OCI-LY1 (cell line): Measurements from ENCODE around the gene A2M.

ENCODE experiments used
- H2AFZ ChIP-seq: fragments of 200-600 bp; sonication (generic), shearing (Covaris generic); 2 replicates; pipeline ENCODE4 v1.6.0; 2014; ENCODE audit warnings: antibody characterized with exemption, mild to moderate bottlenecking, low read length
- H3F3A ChIP-seq: fragments of 200-600 bp; sonication (generic), shearing (Covaris generic); 2 replicates; pipeline ENCODE4 v1.6.0; 2014; ENCODE audit warnings: mild to moderate bottlenecking, antibody characterized with exemption, low read length, moderate library complexity; ENCODE audit not compliant: insufficient read depth
- H3K27ac ChIP-seq: fragments of 200-600 bp; sonication (generic); 2 replicates; pipeline ENCODE4 v1.5.1; 2014; ENCODE audit warnings: low read length, mixed run types, mild to moderate bottlenecking, low read depth; ENCODE audit not compliant: poor library complexity, severe bottlenecking
- H3K27me3 ChIP-seq: fragments of 200-600 bp; sonication (generic); 2 replicates; pipeline ENCODE4 v1.6.0; 2014; ENCODE audit warnings: antibody characterized with exemption, mild to moderate bottlenecking, low read length, moderate library complexity; ENCODE audit not compliant: insufficient read depth
- H3K36me3 ChIP-seq: fragments of 200-600 bp; sonication (generic); 2 replicates; pipeline ENCODE4 v1.6.1; 2014; ENCODE audit warnings: mild to moderate bottlenecking, antibody characterized with exemption, low read length, moderate library complexity, mixed read lengths; ENCODE audit not compliant: insufficient read depth
- H3K4me1 ChIP-seq: fragments of 200-600 bp; sonication (generic); 2 replicates; pipeline ENCODE4 v1.5.1; 2014; ENCODE audit warnings: mild to moderate bottlenecking, low read length, moderate library complexity; ENCODE audit not compliant: insufficient read depth, severe bottlenecking
- H3K4me2 ChIP-seq: fragments of 200-600 bp; sonication (generic), shearing (Covaris generic); 2 replicates; pipeline ENCODE4 v1.6.1; 2014; ENCODE audit warnings: low read length
- H3K4me3 ChIP-seq: fragments of 200-600 bp; sonication (generic); 2 replicates; pipeline ENCODE4 v1.5.1; 2014; ENCODE audit warnings: low read length, low read depth, mild to moderate bottlenecking, mixed read lengths; ENCODE audit not compliant: poor library complexity, severe bottlenecking
- H3K79me2 ChIP-seq: fragments of 200-600 bp; shearing (Covaris generic); 2 replicates; pipeline ENCODE4 v1.6.1; 2016; ENCODE audit warnings: mixed run types, low read length, mixed read lengths; ENCODE audit not compliant: insufficient read depth
- H3K9ac ChIP-seq: fragments of 200-600 bp; sonication (generic), shearing (Covaris generic); 2 replicates; pipeline ENCODE4 v1.6.1; 2014; ENCODE audit warnings: mild to moderate bottlenecking, low read length, mixed read lengths
- H3K9me2 ChIP-seq: fragments of 200-600 bp; sonication (generic), shearing (Covaris generic); 2 replicates; pipeline ENCODE4 v1.6.1; 2014; ENCODE audit warnings: low read depth, mild to moderate bottlenecking, low read length, mixed read lengths
- H3K9me3 ChIP-seq: fragments of 200-600 bp; shearing (Covaris generic); 2 replicates; pipeline ENCODE4 v1.6.1; 2014; ENCODE audit warnings: low read length, mixed read lengths
- H4K20me1 ChIP-seq: fragments of 200-600 bp; sonication (generic), shearing (Covaris generic); 2 replicates; pipeline ENCODE4 v1.6.0; 2016; ENCODE audit warnings: mild to moderate bottlenecking, low read length; ENCODE audit not compliant: insufficient read depth
- CTCF ChIP-seq: fragments of 200-600 bp; sonication (generic), shearing (Covaris generic); IDR thresholded peaks from 2 replicates; pipeline ENCODE4 v1.5.1; 2017; ENCODE audit warnings: mild to moderate bottlenecking, antibody characterized with exemption, low read length, moderate library complexity, mixed read lengths
- EZH2 ChIP-seq: fragments of 200-600 bp; sonication (generic), shearing (Covaris generic); IDR thresholded peaks from 2 replicates; pipeline ENCODE4 v1.8.0; 2017; ENCODE audit warnings: borderline replicate concordance, mixed run types, mild to moderate bottlenecking, antibody characterized with exemption, low read length, moderate library complexity, mixed read lengths

Gene A2M

DNA sequence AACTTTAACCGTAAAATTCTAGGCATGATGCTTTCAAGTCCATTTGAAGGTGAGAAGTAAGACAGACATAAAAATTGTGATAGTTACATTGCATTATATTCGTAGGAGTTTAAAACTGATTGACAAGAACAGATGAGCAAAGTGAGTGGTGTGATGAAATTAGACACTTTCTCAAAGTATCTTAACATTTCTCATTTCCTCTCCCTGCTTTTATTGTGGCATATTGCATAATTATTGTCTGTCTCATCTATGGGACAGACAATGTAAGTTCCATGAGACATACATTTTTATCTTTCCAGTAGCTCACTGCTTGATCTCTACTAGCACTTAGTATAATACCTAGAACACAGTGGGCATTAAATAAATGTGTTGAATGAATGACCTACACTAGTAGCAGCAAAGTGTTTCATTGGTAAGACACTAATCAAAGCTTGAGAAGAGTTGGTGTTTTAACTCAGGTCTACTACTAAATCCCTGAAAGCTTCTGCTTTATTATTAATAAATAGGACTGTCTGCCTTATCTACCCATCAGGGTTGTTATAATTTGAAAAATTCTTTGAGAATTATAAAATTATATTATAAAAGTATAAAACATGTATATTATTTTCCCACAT, 19.0 kb downstream of the A2M start:
- Histone ChIP-seq H3K4me2 (no peak overlapping the region), H3K36me3 (no peaks in the 10 kb centered on the region)

DNA sequence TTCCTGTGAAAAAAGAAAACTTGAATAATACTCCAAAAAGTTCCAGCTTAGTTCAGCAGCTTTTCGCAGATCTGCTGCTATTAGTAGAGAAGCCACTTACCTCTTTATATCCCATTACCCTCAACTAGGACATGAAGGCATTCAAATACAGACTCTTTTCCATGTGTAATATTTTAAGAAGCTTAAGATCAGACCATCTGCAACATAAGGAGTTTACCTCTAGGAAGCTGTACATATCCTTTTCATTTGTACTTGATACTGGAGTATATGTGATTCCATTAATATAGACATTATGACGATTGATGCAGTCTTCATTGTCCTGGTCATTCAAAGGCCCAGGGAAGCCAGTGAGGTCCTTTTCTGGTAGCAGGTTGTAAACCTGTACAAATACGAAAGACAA, 20.4 kb downstream of the A2M start:
- Histone ChIP-seq H3F3A (no peaks in the 10 kb centered on the region), H3K4me1 (no peaks in the 10 kb centered on the region), H3K36me3 (no peaks in the 10 kb centered on the region), H3K27me3 (no peaks in the 10 kb centered on the region), H3K4me2 (no peak overlapping the region), H3K9me2 (no peaks in the 10 kb centered on the region), H3K4me3 (no peak overlapping the region), H3K27ac (no peak overlapping the region), H3K9me3 (no peaks in the 10 kb centered on the region), H3K79me2 (no peaks in the 10 kb centered on the region), H3K9ac (no peak overlapping the region), H4K20me1 (no peaks in the 10 kb centered on the region), H2AFZ (no peak overlapping the region)
- no peak for TF ChIP-seq CTCF
- TF ChIP-seq EZH2: no peak

More for the DNA sequence above, 19.0 kb downstream of the A2M start:
- H3K9me2 ChIP-seq: no peaks in the 10 kb centered on the region
- TF ChIP-seq EZH2 (no peak), CTCF (no peak)
- H4K20me1 ChIP-seq: no peaks in the 10 kb centered on the region
- H3K9me3 ChIP-seq: no peaks in the 10 kb centered on the region
- H3K27ac ChIP-seq: no peak overlapping the region
- no peaks in the 10 kb centered on the region for H3K27me3 ChIP-seq
- H3K4me3 ChIP-seq: no peak overlapping the region
- H2AFZ ChIP-seq: no peak overlapping the region
- no peaks in the 10 kb centered on the region for H3K4me1 ChIP-seq
- no peaks in the 10 kb centered on the region for H3F3A ChIP-seq
- H3K9ac ChIP-seq: no peak overlapping the region
- H3K79me2 ChIP-seq: no peaks in the 10 kb centered on the region

GRCh38 chr12:9094512-9095206, 21.1 kb downstream of the A2M start:
- H2AFZ ChIP-seq: no peak overlapping the region
- H3F3A ChIP-seq: no peaks in the 10 kb centered on the region
- no peak overlapping the region for H3K27ac ChIP-seq
- H3K4me2 ChIP-seq: no peak overlapping the region
- no peaks in the 10 kb centered on the region for H3K4me1 ChIP-seq
- no peaks in the 10 kb centered on the region for H3K27me3 ChIP-seq
- H3K9me3 ChIP-seq: no peaks in the 10 kb centered on the region
- no peak overlapping the region for H3K9ac ChIP-seq
- TF ChIP-seq EZH2: no peak
- TF ChIP-seq CTCF: no peak
- H3K36me3 ChIP-seq: no peaks in the 10 kb centered on the region
- no peaks in the 10 kb centered on the region for H3K9me2 ChIP-seq
- no peak overlapping the region for H3K4me3 ChIP-seq
- no peaks in the 10 kb centered on the region for H4K20me1 ChIP-seq
- H3K79me2 ChIP-seq: no peaks in the 10 kb centered on the region
